ENCODE measurements around the gene PXDN. TPM values are rescaled to one million over a fixed set of nuclear protein-coding genes. Genes with fewer than 3 reads are reported as not detected.

Gene PXDN
- total and polyA plus RNA-seq, 10 of the 15 experiments (the other 5 are each of a cell fraction or from before 2014, with no cell fraction given): 0.12 to 0.69 (median 0.23) TPM; not detected in 5

DNA sequence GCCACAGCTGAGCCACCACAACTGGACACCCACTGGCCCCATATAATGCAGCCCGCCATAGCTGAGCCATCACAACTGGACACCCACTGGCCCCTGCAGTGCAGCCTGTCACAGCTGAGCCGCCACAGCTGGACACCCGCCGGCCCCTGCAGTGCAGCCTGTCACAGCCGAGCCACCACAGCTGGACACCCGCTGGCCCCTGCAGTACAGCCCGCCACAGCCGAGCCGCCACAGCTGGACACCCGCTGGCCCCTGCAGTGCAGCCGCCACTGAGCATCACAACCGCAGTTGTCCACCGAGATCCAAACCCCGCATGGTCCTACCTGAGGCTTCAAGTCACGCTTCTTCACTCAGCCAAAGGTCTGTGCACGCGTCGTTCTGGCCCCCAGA lies 134.2 kb downstream of the PXDN start:
- Histone ChIP-seq H3K9ac (ENCODE audit: control insufficient read depth, insufficient read depth, low read length) (no peak overlapping the region), H4K20me1 (ENCODE audit: control insufficient read depth, insufficient read depth) (no peaks in the 10 kb centered on the region), H3K79me2 (ENCODE audit: control insufficient read depth, insufficient read depth, low read length) (no peaks in the 10 kb centered on the region), H3K36me3 (ENCODE audit: control insufficient read depth in 2 of 2, insufficient read depth in 2 of 2, low read length in 1 of 2) (no peaks in the 10 kb centered on the region), H3K4me3 (no peak overlapping the region), H3K27ac (ENCODE audit: control insufficient read depth, insufficient read depth) (no peak overlapping the region), H3K4me1 (ENCODE audit: control insufficient read depth, insufficient read depth, low read length) (no peaks in the 10 kb centered on the region), H3K27me3 (replicated peaks in 1 of 2; ENCODE audit: control insufficient read depth in 2 of 2, insufficient read depth in 2 of 2, low read length in 1 of 2) (no peaks in the 10 kb centered on the region), H2AFZ (ENCODE audit: control insufficient read depth, low read depth, low read length) (no peak overlapping the region), H3K9me3 (replicated peaks; ENCODE audit: control insufficient read depth, insufficient read depth, low read length) (no peaks in the 10 kb centered on the region), H3K4me2 (ENCODE audit: control insufficient read depth, insufficient read depth) (no peak overlapping the region)
- TF ChIP-seq BACH1 (IDR thresholded peaks at IDR 0.05; ENCODE audit: borderline replicate concordance) (no peak), NR2C2 (IDR thresholded peaks at IDR 0.05; ENCODE audit: borderline replicate concordance, control insufficient read depth, insufficient read length, low read depth) (no peak), ASH2L (IDR thresholded peaks at IDR 0.05; ENCODE audit: borderline replicate concordance, low read depth) (no peak)
- TF ChIP-seq, protein P1, sequence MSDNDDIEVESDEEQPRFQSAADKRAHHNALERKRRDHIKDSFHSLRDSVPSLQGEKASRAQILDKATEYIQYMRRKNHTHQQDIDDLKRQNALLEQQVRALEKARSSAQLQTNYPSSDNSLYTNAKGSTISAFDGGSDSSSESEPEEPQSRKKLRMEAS (IDR thresholded peaks at IDR 0.05; ENCODE audit: low read depth, low read length): no peak
- intact Hi-C loops (cut with micrococcal nuclease; ENCODE audit: unreplicated experiment) (no loop called here), in situ Hi-C loops (cut with MboI) (no loop called here)
- POLR2A ChIA-PET: no interaction called here
- no peak for FAIRE-seq
- no peak for ATAC-seq
- DNase-seq (ENCODE audit: low read depth, low spot score): no peak
- RAD21 ChIA-PET (ENCODE audit: unreplicated experiment): no interaction called here
- SMC1A ChIA-PET (ENCODE audit: uncharacterized antibody, unreplicated experiment): no interaction called here
- CTCF ChIA-PET: no interaction called here
- WGBS (ENCODE audit: insufficient coverage, insufficient replicate concordance, low lambda C conversion rate, missing lambda C conversion rate): 73% methylated on average over 16 of the region's 18 CpGs
- BruUV-seq (replicated peaks): no TSS peak

DNA sequence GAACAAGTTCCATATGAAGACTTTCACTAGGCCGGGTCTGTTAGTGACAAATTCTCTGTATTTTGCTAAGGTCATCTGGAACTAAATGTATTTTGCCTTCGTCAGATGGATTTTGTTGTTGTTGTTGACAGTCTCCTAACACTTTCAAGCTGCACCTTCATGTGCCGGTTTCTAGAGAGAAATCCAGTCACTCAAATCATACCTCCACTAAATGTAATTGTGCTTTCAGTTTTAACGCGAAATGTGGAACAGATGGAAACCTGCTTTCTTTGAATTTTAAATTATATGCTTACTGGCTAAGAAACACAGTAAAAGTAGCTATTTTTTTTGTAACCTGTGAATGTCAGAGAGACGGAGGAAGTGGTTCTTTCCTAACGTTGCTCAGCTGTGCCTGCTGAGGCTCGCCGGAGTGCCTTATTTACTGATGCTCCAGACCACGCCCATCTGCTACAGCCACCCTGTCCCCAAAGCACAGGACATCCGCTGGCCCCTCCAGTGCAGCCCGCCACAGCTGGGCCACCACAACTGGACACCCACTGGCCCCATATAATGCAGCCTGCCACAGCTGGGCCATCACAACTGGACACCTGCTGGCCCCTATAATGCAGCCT lies 134.7 kb downstream of the PXDN start:
- CTCF ChIA-PET: no interaction called here

More for the DNA sequence above, 134.7 kb downstream of the PXDN start:
- intact Hi-C loops (cut with micrococcal nuclease; ENCODE audit: unreplicated experiment) (no loop called here), in situ Hi-C loops (cut with MboI) (no loop called here)
- Histone ChIP-seq H3K9ac (ENCODE audit: control insufficient read depth, insufficient read depth, low read length) (no peak overlapping the region), H4K20me1 (ENCODE audit: control insufficient read depth, insufficient read depth) (no peaks in the 10 kb centered on the region), H3K27me3 (replicated peaks in 1 of 2; ENCODE audit: control insufficient read depth in 2 of 2, insufficient read depth in 2 of 2, low read length in 1 of 2) (no peaks in the 10 kb centered on the region), H3K4me2 (ENCODE audit: control insufficient read depth, insufficient read depth) (no peak overlapping the region), H3K27ac (ENCODE audit: control insufficient read depth, insufficient read depth) (no peak overlapping the region), H3K36me3 (ENCODE audit: control insufficient read depth in 2 of 2, insufficient read depth in 2 of 2, low read length in 1 of 2) (no peaks in the 10 kb centered on the region), H3K4me1 (ENCODE audit: control insufficient read depth, insufficient read depth, low read length) (no peaks in the 10 kb centered on the region), H3K79me2 (ENCODE audit: control insufficient read depth, insufficient read depth, low read length) (no peaks in the 10 kb centered on the region), H2AFZ (ENCODE audit: control insufficient read depth, low read depth, low read length) (no peak overlapping the region), H3K4me3 (no peak overlapping the region), H3K9me3 (replicated peaks; ENCODE audit: control insufficient read depth, insufficient read depth, low read length) (no peaks in the 10 kb centered on the region)
- RAD21 ChIA-PET (ENCODE audit: unreplicated experiment): no interaction called here
- POLR2A ChIA-PET: no interaction called here
- TF ChIP-seq EGR1 (IDR thresholded peaks at IDR 0.05; ENCODE audit: borderline replicate concordance in 1 of 2, low read depth in 2 of 2, low read length in 2 of 2): no peak
- TF ChIP-seq ZZZ3 (IDR thresholded peaks at IDR 0.05; ENCODE audit: control insufficient read depth, insufficient read length, low read depth): no peak
- no peak for TF ChIP-seq RAD51 (IDR thresholded peaks at IDR 0.05)
- TF ChIP-seq RUNX3 (IDR thresholded peaks at IDR 0.05; ENCODE audit: low read length): no peak
- TF ChIP-seq JUND (IDR thresholded peaks at IDR 0.05; ENCODE audit: low read depth, low read length): no peak
- TF ChIP-seq RCOR1 (conservative IDR thresholded peaks at IDR 0.05; ENCODE audit: low read depth, low read length): no peak
- TF ChIP-seq HCFC1 (IDR thresholded peaks at IDR 0.05; ENCODE audit: low read length): no peak
- no peak for TF ChIP-seq TCF7 (IDR thresholded peaks at IDR 0.05; ENCODE audit: borderline replicate concordance)
- no peak for TF ChIP-seq TBL1XR1 (IDR thresholded peaks at IDR 0.05; ENCODE audit: low read depth, low read length)
- TF ChIP-seq, protein P1 (IDR thresholded peaks at IDR 0.05; ENCODE audit: low read depth, low read length): no peak
- TF ChIP-seq, protein P2, sequence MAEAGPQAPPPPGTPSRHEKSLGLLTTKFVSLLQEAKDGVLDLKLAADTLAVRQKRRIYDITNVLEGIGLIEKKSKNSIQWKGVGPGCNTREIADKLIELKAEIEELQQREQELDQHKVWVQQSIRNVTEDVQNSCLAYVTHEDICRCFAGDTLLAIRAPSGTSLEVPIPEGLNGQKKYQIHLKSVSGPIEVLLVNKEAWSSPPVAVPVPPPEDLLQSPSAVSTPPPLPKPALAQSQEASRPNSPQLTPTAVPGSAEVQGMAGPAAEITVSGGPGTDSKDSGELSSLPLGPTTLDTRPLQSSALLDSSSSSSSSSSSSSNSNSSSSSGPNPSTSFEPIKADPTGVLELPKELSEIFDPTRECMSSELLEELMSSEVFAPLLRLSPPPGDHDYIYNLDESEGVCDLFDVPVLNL (IDR thresholded peaks at IDR 0.05; ENCODE audit: low read depth, low read length): no peak
- TF ChIP-seq NFYB (IDR thresholded peaks at IDR 0.05; ENCODE audit: insufficient read depth, low read depth, low read length): no peak
- TF ChIP-seq CREM (IDR thresholded peaks at IDR 0.05; ENCODE audit: low read depth): no peak
- no peak for ATAC-seq
- no TSS peak for BruUV-seq (replicated peaks)
- SMC1A ChIA-PET (ENCODE audit: uncharacterized antibody, unreplicated experiment): no interaction called here
- no peak for FAIRE-seq
- WGBS (ENCODE audit: insufficient coverage, insufficient replicate concordance, low lambda C conversion rate, missing lambda C conversion rate): 5% methylated on average over 12 of the region's 12 CpGs
- DNase-seq (ENCODE audit: low read depth, low spot score): no peak

All from GM12878 (cell line).